ENCODE data around the gene XAB2. TPM values are rescaled to one million over a fixed set of nuclear protein-coding genes. Genes with fewer than 3 reads are reported as not detected.

Gene XAB2
- total RNA-seq, 4 donors from 2014 or later, result 26.6 to 61.9 (median 33.7) TPM

DNA sequence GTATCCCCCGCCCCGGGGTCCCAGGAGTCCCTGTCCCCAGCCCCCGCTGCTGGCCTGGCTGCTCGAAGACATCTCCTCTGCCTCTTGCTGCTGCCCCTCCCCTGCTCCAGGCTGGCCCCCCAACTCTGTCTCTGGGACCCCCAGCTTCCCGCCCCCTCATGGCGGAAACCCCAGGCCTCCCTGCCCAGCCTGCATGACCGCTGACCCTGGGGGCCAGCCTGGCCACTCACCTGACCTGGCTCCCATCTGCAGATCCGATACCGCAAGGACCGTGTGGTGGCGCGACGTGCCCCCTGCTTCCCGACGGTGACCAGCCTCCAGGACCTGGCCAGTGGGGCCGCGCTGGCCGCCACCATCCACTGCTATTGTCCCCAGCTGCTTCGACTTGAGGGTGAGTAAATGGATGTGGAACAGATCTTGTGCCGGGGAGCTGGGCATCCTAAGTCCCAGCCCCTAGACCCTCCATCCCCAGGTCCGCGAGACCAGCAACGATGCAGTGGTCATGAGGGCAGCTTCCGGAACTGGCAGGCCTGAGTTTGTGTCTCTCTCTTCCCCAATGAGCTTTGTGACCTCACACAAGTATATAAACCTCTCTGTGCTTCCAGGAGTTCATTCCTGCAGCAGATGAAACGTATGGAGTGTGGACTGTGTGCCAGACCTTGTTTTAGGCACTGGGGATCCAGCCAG is 21.3 kb downstream of the XAB2 start:
- Histone ChIP-seq H3K4me3 (no peak overlapping the region), H3K4me1 (no peaks in the 10 kb centered on the region), H3K27me3 (no peaks in the 10 kb centered on the region), H3K36me3 (peaks cover 0 to 45% (median 0%) of the 10 kb centered on the region in 3 donors), H3K9me3 (no peaks in the 10 kb centered on the region), H3K27ac (no peak overlapping the region)
- no peak for DNase-seq
- no peak for TF ChIP-seq POLR2A (IDR thresholded peaks at IDR 0.05)
- TF ChIP-seq, protein P1, sequence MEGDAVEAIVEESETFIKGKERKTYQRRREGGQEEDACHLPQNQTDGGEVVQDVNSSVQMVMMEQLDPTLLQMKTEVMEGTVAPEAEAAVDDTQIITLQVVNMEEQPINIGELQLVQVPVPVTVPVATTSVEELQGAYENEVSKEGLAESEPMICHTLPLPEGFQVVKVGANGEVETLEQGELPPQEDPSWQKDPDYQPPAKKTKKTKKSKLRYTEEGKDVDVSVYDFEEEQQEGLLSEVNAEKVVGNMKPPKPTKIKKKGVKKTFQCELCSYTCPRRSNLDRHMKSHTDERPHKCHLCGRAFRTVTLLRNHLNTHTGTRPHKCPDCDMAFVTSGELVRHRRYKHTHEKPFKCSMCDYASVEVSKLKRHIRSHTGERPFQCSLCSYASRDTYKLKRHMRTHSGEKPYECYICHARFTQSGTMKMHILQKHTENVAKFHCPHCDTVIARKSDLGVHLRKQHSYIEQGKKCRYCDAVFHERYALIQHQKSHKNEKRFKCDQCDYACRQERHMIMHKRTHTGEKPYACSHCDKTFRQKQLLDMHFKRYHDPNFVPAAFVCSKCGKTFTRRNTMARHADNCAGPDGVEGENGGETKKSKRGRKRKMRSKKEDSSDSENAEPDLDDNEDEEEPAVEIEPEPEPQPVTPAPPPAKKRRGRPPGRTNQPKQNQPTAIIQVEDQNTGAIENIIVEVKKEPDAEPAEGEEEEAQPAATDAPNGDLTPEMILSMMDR (IDR thresholded peaks at IDR 0.05), result no peak

DNA sequence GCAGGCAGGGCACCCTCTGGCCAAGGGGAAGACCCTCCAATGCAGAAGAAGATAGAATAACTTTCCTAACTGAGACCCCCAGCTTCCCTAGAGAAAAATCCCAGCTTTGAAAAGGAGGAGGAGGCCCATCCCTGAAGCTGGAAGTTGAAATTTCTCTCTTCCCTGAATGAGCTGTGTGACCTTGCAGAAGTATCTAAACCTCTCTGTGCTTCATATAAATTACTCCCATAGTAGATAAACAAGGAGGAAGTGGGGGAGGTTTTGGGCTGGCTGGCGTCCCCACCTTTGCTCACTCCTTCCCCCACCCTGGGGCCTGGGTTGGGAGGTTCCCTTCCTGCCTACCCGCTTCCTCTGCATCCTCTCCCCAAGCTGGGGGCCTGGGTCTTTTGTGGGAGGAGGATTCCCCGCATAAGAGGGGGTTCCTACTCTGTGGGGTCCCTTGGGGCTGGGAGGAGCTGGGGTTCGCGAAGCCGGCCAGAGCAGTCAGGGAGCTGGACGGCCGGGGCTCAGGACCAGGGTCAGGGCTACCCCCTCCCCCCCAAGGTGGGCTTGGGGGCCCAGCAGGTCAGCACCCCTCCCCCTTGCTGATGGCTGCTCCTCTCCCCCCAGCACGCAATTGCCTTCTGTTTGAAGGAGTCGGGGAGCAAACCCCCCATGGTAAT is 22.0 kb downstream of the XAB2 start:
- Histone ChIP-seq H3K4me3 (no peak overlapping the region), H3K4me1 (no peaks in the 10 kb centered on the region), H3K27me3 (no peaks in the 10 kb centered on the region), H3K9me3 (no peaks in the 10 kb centered on the region), H3K27ac (no peak overlapping the region), H3K36me3 (peaks cover 0 to 38% (median 0%) of the 10 kb centered on the region in 3 donors)
- no peak for DNase-seq
- no peak for TF ChIP-seq POLR2A (IDR thresholded peaks at IDR 0.05)
- TF ChIP-seq, protein P1 (IDR thresholded peaks at IDR 0.05), result no peak

GRCh38 chr19:7606289-7606688 is 23.1 kb downstream of the XAB2 start:
- Histone ChIP-seq H3K36me3 (peaks cover 0 to 28% (median 0%) of the 10 kb centered on the region in 3 donors), H3K4me3 (no peak overlapping the region), H3K27me3 (no peaks in the 10 kb centered on the region), H3K27ac (no peak overlapping the region), H3K9me3 (no peaks in the 10 kb centered on the region), H3K4me1 (no peaks in the 10 kb centered on the region)
- TF ChIP-seq, protein P1 (IDR thresholded peaks at IDR 0.05), result no peak
- TF ChIP-seq POLR2A (IDR thresholded peaks at IDR 0.05), result no peak
- DNase-seq, result no peak

- Histone ChIP-seq H3K9me3 (no peaks in the 10 kb centered on the region), H3K27me3 (no peaks in the 10 kb centered on the region), H3K4me3 (no peak overlapping the region), H3K36me3 (peaks cover 0 to 27% (median 0%) of the 10 kb centered on the region in 3 donors), H3K4me1 (no peaks in the 10 kb centered on the region), H3K27ac (no peak overlapping the region)
- no peak for TF ChIP-seq POLR2A (IDR thresholded peaks at IDR 0.05)
- TF ChIP-seq, protein P1 (IDR thresholded peaks at IDR 0.05), result no peak
- no peak for DNase-seq
These were observed 23.7 kb downstream of the XAB2 start for GRCh38 chr19:7605490-7606222.

DNA sequence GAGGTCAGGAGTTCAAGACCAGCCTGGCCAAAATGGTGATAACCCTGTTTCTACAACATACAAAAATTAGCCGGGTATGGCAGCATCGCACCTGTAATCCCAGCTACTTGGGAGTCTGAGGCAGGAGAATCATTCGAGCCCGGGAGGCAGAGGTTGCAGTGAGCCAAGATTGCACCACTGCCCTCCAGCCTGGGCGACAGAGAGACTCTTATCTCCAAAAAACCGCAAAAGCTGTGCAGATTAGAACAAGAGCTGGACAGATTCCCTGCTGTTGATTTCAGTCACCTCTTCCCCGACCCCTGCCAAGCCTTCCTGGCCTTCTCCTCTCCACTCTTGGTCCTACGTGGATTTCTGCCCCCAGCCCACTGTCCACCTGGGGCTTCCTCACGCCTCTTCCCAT is 25.4 kb downstream of the XAB2 start:
- Histone ChIP-seq H3K9me3 (no peaks in the 10 kb centered on the region), H3K4me1 (no peaks in the 10 kb centered on the region), H3K36me3 (peaks cover 0 to 21% (median 0%) of the 10 kb centered on the region in 3 donors), H3K4me3 (no peak overlapping the region), H3K27me3 (no peaks in the 10 kb centered on the region), H3K27ac (no peak overlapping the region)
- no peak for DNase-seq
- no peak for TF ChIP-seq POLR2A (IDR thresholded peaks at IDR 0.05)
- TF ChIP-seq, protein P1 (IDR thresholded peaks at IDR 0.05), result no peak

Measured in Peyer's patch (tissue), 4 donors.